ENCODE results near the gene FBXW11.
A peak's percentile ranks its signal among the peaks of the same experiment; 100 is the strongest.

FBXW11 gene

GRCh38 chr5:171862624-171863023 lies 143.8 kb downstream of the FBXW11 start:
- TF ChIP-seq ZFX (IDR thresholded peaks at IDR 0.05; ENCODE audit: borderline replicate concordance) = no peak
- TF ChIP-seq CTCF (IDR thresholded peaks at IDR 0.05) = no peak
- no peak overlapping the region for H3K27ac ChIP-seq

GRCh38 chr5:171861381-171861780 lies 145.1 kb downstream of the FBXW11 start:
- H3K27ac ChIP-seq = no peak overlapping the region
- no peak for TF ChIP-seq CTCF (IDR thresholded peaks at IDR 0.05)
- TF ChIP-seq ZFX (IDR thresholded peaks at IDR 0.05; ENCODE audit: borderline replicate concordance) = no peak

DNA sequence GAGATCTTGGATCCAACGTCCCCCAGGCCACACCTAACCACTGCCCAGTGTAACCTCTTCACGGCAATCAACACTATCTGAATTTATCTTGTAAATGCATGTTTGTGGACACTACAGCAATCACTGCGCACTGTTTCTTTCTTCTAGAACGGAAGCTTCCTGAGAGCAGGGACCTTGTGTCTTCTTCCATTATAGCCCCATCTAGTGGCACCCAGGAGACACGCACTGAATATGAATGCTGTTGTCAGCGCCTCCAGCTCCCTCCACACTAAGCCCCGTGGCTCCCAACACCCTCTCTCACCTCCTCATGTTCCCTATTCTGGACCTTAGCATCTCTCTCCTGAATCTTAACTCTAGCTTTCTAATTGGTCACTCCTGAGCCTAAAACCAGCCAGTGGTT lies 148.1 kb downstream of the FBXW11 start:
- TF ChIP-seq CTCF (IDR thresholded peaks at IDR 0.05) (peak; percentile 45), ZFX (IDR thresholded peaks at IDR 0.05; ENCODE audit: borderline replicate concordance) (no peak)
- H3K27ac ChIP-seq = no peak overlapping the region

GRCh38 chr5:171857489-171857876 lies 149.0 kb downstream of the FBXW11 start:
- no peak for TF ChIP-seq CTCF (IDR thresholded peaks at IDR 0.05)
- TF ChIP-seq ZFX (IDR thresholded peaks at IDR 0.05; ENCODE audit: borderline replicate concordance) = no peak
- no peak overlapping the region for H3K27ac ChIP-seq

DNA sequence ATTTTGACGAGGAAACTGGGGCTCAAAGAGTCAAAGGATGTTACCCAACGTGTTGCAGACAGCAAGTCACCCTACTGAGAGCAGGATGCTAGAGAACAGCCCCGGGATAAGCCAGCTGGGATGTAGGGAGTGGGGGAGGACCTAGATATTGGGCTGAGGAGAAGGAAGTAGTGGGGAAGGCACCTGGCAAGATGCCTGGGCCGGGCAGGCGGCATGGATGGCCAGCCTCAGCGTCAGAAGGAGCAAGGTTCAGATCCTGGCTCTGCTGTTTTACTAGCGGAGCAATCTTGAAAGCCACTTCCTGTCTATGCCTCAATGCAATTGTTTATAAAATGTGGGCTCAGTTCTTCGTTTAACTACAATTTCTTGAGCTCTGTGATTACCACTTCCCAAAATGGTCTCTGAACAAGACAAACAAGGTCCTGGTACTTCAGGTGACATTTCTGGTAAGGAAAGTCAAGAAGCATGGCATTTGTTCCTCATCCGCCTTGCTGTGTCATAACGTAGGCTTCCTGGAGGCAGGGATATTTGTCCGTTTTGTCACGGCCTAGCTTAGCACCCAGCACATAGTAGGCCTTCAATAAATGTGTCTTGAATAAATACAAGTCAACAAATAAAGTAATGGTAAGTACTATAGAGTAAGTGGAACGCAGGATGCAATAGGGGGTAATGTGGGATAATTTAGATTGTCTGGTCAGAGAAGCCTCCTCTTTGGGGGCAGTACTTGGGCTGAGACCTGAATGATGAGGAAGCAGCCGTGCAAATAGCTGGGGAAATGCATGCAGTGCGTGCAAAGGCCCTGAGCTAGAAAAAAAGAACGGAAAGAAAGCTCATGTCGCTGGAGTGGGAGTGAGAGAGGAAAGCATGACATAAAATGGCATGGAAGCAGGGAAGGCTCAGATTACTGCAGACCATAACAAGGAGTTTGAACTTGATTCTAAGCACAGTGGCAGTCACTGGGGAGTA lies 150.4 kb downstream of the FBXW11 start:
- H3K27ac ChIP-seq = no peak overlapping the region

GRCh38 chr5:171855265-171855664 lies 151.2 kb downstream of the FBXW11 start:
- TF ChIP-seq CTCF (IDR thresholded peaks at IDR 0.05) = no peak
- no peak for TF ChIP-seq ZFX (IDR thresholded peaks at IDR 0.05; ENCODE audit: borderline replicate concordance)
- no peak overlapping the region for H3K27ac ChIP-seq

More for the DNA sequence above, 150.4 kb downstream of the FBXW11 start:
- TF ChIP-seq CTCF (IDR thresholded peaks at IDR 0.05) (no peak), ZFX (IDR thresholded peaks at IDR 0.05; ENCODE audit: borderline replicate concordance) (no peak)

DNA sequence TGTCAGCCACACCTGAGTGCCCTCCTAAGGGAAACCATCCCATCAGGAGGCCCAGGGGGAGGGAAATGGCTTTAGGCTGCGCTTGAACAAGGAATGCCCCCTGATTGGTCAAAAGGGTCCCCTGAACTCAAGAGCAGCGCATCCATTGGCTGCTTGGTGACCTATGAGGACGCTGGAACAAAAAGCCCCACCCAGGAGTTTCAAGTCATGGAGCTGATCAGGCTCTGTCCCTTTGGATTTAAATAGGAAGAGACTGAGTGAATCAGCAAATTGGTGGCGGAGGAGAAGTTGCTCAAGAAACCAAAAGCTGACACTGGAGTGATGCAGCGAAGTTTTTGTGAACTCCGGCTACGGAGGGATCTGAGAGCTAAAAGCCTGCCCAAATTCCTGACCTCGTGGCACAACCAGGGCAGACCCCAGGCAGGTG lies 154.2 kb downstream of the FBXW11 start:
- TF ChIP-seq ZFX (IDR thresholded peaks at IDR 0.05; ENCODE audit: borderline replicate concordance) (no peak), CTCF (IDR thresholded peaks at IDR 0.05) (no peak)
- H3K27ac ChIP-seq = no peak overlapping the region
